ENCODE data around the gene ZNF77. TPM values are rescaled to one million over a fixed set of nuclear protein-coding genes. Genes with fewer than 3 reads are reported as not detected.
"Not testable (repeated sequence)": the region's sequence is repeated elsewhere in the genome, so short reads cannot be mapped to it uniquely, and the experiment has no call there.

ZNF77 gene
- total and polyA plus RNA-seq, 5 donors = 2.1 to 4.0 (median 2.3) TPM

DNA sequence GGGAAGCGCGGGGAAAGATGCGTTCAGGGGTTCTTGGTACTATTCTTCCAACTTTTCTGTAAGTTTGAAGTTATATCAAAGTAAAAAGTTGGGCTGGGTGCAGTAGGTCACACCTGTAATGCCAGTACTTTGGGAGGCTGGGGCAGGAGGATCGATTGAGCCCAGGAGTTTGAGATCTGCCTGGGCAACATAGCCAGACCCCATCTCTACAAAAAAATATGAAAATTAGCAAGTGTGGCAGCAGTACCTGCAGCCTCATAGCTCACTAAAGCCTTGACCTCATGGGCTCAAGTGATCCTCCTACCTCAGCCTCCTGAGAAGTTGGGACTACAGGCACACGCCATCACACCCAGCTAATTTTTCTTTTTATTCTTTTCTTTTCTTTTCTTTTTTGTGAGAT is 12.4 kb upstream of the ZNF77 start:
- 92% methylated on average over 5 of the region's 5 CpGs for whole genome bisulfite sequencing
- intact Hi-C loops (cut with DNase I) = loop anchor here in 3 of 4 donors (5.0 to 10.0 kb wide), 3 partner anchors 118 to 205 kb away; no protein-coding TSS in a partner anchor
- DNase-seq (no peak), ATAC-seq (no peak)
- no peaks in the 10 kb centered on the region for H3K4me1 ChIP-seq (ENCODE audit: control insufficient read depth, insufficient read depth, low read length)
- no peak overlapping the region for H3K4me3 ChIP-seq (ENCODE audit: low read length)
- no peaks in the 10 kb centered on the region for H3K9me3 ChIP-seq (ENCODE audit: control insufficient read depth, low read length)
- H3K27ac ChIP-seq (ENCODE audit: low read length) = no peak overlapping the region
- no peaks in the 10 kb centered on the region for H3K27me3 ChIP-seq (ENCODE audit: control insufficient read depth, insufficient read depth)

DNA sequence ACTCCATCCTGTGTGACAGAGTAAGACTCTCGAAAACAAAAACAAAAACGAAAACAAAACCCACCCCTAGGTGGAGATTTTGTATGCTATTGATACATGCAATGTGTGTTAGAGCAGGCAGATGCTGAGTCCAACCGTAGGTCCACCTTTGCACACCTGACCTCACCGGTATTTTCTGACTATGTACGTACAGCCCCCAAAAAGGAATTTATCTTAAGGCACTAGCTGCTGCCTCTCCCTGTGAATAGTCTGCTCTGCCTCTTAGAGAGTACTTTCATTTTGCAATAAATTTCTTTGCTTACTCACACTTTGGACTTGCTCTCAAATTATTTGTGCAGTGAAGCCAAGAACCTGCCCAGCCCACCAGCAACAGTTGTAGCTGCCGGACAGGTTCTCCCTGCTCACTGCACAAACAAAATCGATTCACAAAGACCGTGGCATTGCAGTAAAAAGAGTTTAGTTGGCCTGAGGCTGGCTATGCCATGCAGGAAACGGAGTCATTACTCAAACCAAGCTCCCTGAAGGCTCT is 8.2 kb upstream of the ZNF77 start:
- WGBS = 69% methylated on average over 9 of the region's 9 CpGs
- H3K4me3 ChIP-seq (ENCODE audit: low read length) = no peak overlapping the region
- intact Hi-C loops (cut with DNase I) = loop anchor here in 3 of 4 donors (5.0 to 10.0 kb wide), 3 partner anchors 122 to 209 kb away; no protein-coding TSS in a partner anchor

GRCh38 chr19:2950286-2951124 is 5.7 kb upstream of the ZNF77 start:
- under 1% methylated on average over 53 of the region's 53 CpGs for WGBS
- DNase-seq = peak; percentile 100
- peak; percentile 93 to 97 for ATAC-seq
- intact Hi-C loops (cut with DNase I) = loop anchor here in 3 of 4 donors (5.0 to 10.0 kb wide), 3 partner anchors 124 to 212 kb away; no protein-coding TSS in a partner anchor
- peak overlapping the region; percentile 95 for H3K27ac ChIP-seq (ENCODE audit: low read length)
- no peaks in the 10 kb centered on the region for H3K27me3 ChIP-seq (ENCODE audit: control insufficient read depth, insufficient read depth)
- peak overlapping the region; percentile 72 for H3K4me3 ChIP-seq (ENCODE audit: low read length)
- peaks cover 6% of the 10 kb centered on the region for H3K4me1 ChIP-seq (ENCODE audit: control insufficient read depth, insufficient read depth, low read length)
- no peaks in the 10 kb centered on the region for H3K9me3 ChIP-seq (ENCODE audit: control insufficient read depth, low read length)

More for the DNA sequence above, 8.2 kb upstream of the ZNF77 start:
- ATAC-seq (no peak), DNase-seq (no peak)
- Histone ChIP-seq H3K27me3 (ENCODE audit: control insufficient read depth, insufficient read depth) (no peaks in the 10 kb centered on the region), H3K4me1 (ENCODE audit: control insufficient read depth, insufficient read depth, low read length) (peaks cover 6% of the 10 kb centered on the region), H3K9me3 (ENCODE audit: control insufficient read depth, low read length) (no peaks in the 10 kb centered on the region), H3K27ac (ENCODE audit: low read length) (no peak overlapping the region)

DNA sequence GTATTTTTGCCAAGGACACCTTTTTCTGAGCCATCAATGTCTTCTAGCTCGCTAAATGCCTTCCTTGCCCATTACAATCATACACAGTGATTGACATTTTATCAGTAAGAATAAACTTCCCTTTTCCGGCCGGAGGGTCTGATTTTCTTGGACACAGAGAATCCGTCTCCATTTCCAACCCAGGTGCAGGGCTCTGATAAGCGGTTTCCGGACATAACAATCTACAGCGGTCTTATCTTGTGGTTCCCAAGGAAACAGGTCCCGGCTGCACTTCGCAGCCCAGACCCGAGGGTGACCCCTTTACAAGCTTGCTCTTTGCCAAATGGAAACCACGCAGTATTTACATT is 5.1 kb upstream of the ZNF77 start:
- peak; percentile 49 to 80 for ATAC-seq
- intact Hi-C loops (cut with DNase I) = loop anchor here in 3 of 4 donors (5.0 to 10.0 kb wide), 4 partner anchors 63 to 212 kb away; no protein-coding TSS in a partner anchor
- Histone ChIP-seq H3K27ac (ENCODE audit: low read length) (peak overlapping the region; percentile 95), H3K9me3 (ENCODE audit: control insufficient read depth, low read length) (no peaks in the 10 kb centered on the region), H3K4me1 (ENCODE audit: control insufficient read depth, insufficient read depth, low read length) (peaks cover 6% of the 10 kb centered on the region), H3K27me3 (ENCODE audit: control insufficient read depth, insufficient read depth) (no peaks in the 10 kb centered on the region), H3K4me3 (ENCODE audit: low read length) (peak overlapping the region; percentile 72)
- peak in 1 of 3 donors; percentile 80 for DNase-seq
- WGBS = under 1% methylated on average over 11 of the region's 11 CpGs

DNA sequence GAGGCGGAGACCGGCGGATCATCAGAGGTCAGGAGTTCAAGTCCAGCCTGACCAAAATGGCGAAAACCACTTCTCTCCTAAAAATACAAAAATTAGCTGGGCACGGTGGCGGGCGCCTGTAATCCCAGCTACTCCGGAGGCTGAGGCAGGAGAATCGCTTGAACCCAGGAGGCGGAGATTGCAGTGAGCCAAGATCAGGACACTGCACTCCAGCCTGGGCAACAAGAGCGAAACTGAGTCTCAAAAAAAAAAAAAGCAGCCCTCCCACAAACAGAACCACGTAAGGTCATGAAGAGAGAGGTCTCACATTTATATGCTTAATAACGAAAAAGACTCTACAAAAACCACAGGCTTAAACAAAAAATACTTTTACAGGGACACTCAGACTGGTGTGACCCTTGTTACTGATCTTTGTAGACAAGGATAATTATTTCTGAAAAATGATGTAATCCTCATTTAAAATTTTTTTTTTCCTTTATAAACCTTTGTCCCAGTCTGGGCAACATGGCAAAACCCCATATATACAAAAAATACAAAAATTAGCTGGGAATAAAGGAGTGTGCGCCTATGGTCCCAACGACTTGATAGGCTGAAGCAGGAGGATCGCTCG is 909 bp upstream of the ZNF77 start:
- Histone ChIP-seq H3K27me3 (ENCODE audit: control insufficient read depth, insufficient read depth) (no peaks in the 10 kb centered on the region), H3K4me3 (ENCODE audit: low read length) (peak overlapping the region; percentile 37), H3K27ac (ENCODE audit: low read length) (peak overlapping the region; percentile 71), H3K9me3 (ENCODE audit: control insufficient read depth, low read length) (no peaks in the 10 kb centered on the region), H3K4me1 (ENCODE audit: control insufficient read depth, insufficient read depth, low read length) (peaks cover 6% of the 10 kb centered on the region)
- 51% methylated on average over 17 of the region's 17 CpGs for WGBS
- DNase-seq (no peak), ATAC-seq (no peak)
- intact Hi-C loops (cut with DNase I) = loop anchor here in 1 of 4 donors (5.0 kb wide), 1 partner anchor 58 kb away; no protein-coding TSS in a partner anchor

- no peaks in the 10 kb centered on the region for H3K9me3 ChIP-seq (ENCODE audit: control insufficient read depth, low read length)
- intact Hi-C loops (cut with DNase I) = no loop called here
- peaks cover 3% of the 10 kb centered on the region for H3K4me1 ChIP-seq (ENCODE audit: control insufficient read depth, insufficient read depth, low read length)
- H3K4me3 ChIP-seq (ENCODE audit: low read length) = peak overlapping the region; percentile 77
- H3K27ac ChIP-seq (ENCODE audit: low read length) = no peak overlapping the region
- WGBS = 3% methylated on average over 23 of the region's 23 CpGs
- peak in 1 of 2 donors; percentile 28 for ATAC-seq
- H3K27me3 ChIP-seq (ENCODE audit: control insufficient read depth, insufficient read depth) = no peaks in the 10 kb centered on the region
- no peak for DNase-seq
Observed at GRCh38 chr19:2944403-2944774, 382 bp downstream of the ZNF77 start.

DNA sequence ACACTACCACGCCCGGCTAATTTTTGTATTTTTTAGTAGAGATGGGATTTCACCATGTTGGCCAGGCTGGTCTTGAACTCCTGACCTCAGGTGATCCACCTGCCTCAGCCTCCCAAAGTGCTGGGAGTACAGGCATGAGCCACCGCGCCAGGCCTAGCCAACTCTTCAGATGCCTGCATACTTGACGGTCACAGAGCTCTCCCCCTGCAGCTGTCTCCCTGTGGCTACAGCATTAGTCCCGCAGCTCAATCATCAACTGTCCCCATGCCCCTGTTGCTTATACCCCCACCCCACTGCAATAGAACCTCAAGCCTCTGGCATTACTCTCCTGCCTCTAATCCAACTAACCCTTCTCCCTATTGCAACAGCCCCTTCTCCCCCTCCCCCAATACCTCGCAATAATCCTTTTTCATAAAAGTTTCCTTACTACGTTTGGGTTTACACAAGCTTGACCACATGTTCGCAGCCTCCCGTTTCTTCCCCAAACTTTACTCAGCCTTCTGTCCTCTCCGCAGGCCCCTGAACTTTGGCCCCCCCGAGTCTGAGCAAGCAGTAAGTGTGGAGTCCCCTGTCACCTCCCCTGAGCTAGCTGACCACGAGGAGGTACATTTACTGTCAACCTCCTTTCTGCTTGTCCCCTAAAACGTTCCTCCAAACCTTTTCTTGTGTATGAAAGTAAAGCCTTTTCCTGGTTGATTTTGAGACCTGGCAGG is 1.7 kb downstream of the ZNF77 start:
- H3K4me1 ChIP-seq (ENCODE audit: control insufficient read depth, insufficient read depth, low read length) = no peaks in the 10 kb centered on the region
- intact Hi-C loops (cut with DNase I) = no loop called here
- H3K4me3 ChIP-seq (ENCODE audit: low read length) = no peak overlapping the region
- 86% methylated on average over 14 of the region's 14 CpGs for whole genome bisulfite sequencing
- no peak for DNase-seq
- no peak overlapping the region for H3K27ac ChIP-seq (ENCODE audit: low read length)
- no peak for ATAC-seq
- no peaks in the 10 kb centered on the region for H3K9me3 ChIP-seq (ENCODE audit: control insufficient read depth, low read length)
- H3K27me3 ChIP-seq (ENCODE audit: control insufficient read depth, insufficient read depth) = no peaks in the 10 kb centered on the region

- H3K27me3 ChIP-seq (ENCODE audit: control insufficient read depth, insufficient read depth); DNase-seq; ATAC-seq; H3K4me3 ChIP-seq (ENCODE audit: low read length); H3K4me1 ChIP-seq (ENCODE audit: control insufficient read depth, insufficient read depth, low read length); H3K27ac ChIP-seq (ENCODE audit: low read length): not testable (repeated sequence)
- H3K9me3 ChIP-seq (ENCODE audit: control insufficient read depth, low read length) = peaks cover 16% of the 10 kb centered on the region
- intact Hi-C loops (cut with DNase I) = loop anchor here in 1 of 4 donors (10.0 kb wide), 1 partner anchor 191 kb away; the partner anchor contains the start of gene SLC39A3
- 94% methylated on average over 4 of the region's 4 CpGs for WGBS
Observed at GRCh38 chr19:2935863-2936262, 8.9 kb downstream of the ZNF77 start.

- no peak for ATAC-seq
- Histone ChIP-seq H3K9me3 (ENCODE audit: control insufficient read depth, low read length) (peaks cover 16% of the 10 kb centered on the region), H3K4me3 (ENCODE audit: low read length) (no peak overlapping the region), H3K4me1 (ENCODE audit: control insufficient read depth, insufficient read depth, low read length) (no peaks in the 10 kb centered on the region), H3K27ac (ENCODE audit: low read length) (no peak overlapping the region), H3K27me3 (ENCODE audit: control insufficient read depth, insufficient read depth) (no peaks in the 10 kb centered on the region)
- WGBS = 98% methylated on average over 18 of the region's 18 CpGs
- DNase-seq = no peak
- intact Hi-C loops (cut with DNase I) = loop anchor here in 1 of 4 donors (10.0 kb wide), 1 partner anchor 189 kb away; the partner anchor contains the start of gene SLC39A3
Observed at GRCh38 chr19:2933490-2933910, 11.3 kb downstream of the ZNF77 start.

- ATAC-seq (no peak), DNase-seq (no peak)
- H3K27me3 ChIP-seq (ENCODE audit: control insufficient read depth, insufficient read depth) = no peaks in the 10 kb centered on the region
- H3K27ac ChIP-seq (ENCODE audit: low read length) = no peak overlapping the region
- intact Hi-C loops (cut with DNase I) = no loop called here
- no peaks in the 10 kb centered on the region for H3K4me1 ChIP-seq (ENCODE audit: control insufficient read depth, insufficient read depth, low read length)
- peaks cover under 1% of the 10 kb centered on the region for H3K9me3 ChIP-seq (ENCODE audit: control insufficient read depth, low read length)
- no peak overlapping the region for H3K4me3 ChIP-seq (ENCODE audit: low read length)
- WGBS = 91% methylated on average over 18 of the region's 18 CpGs
Observed at GRCh38 chr19:2927032-2927430, 17.7 kb downstream of the ZNF77 start.
